Kidney (tissue), 14 donors: ENCODE results near the gene ZNF597. TPM values are rescaled to one million over a fixed set of nuclear protein-coding genes. Genes with fewer than 3 reads are reported as not detected.
A peak's percentile ranks its signal among the peaks of the same experiment; 100 is the strongest.

Source experiments
- DNase-seq, 5 donors: peaks; one replicate each; pipeline ENCODE4 v3.0.0-alpha.2; 2013 to 2020
- FAIRE-seq: peaks from 2 replicates; lab custom pipeline; 2012; peaks lifted over from hg19 to GRCh38; lab: Jason Lieb, UNC
- H3K27ac ChIP-seq, 2 donors: one replicate each; pipeline ENCODE4 v1.7.0; 2013; ENCODE audit warnings: low read depth in 2 of 2, low read length in 2 of 2, inconsistent platforms in 1 of 2
- H3K27me3 ChIP-seq: one replicate; pipeline ENCODE4 v1.7.1; 2013; ENCODE audit warnings: low read length, inconsistent platforms; ENCODE audit not compliant: control insufficient read depth, insufficient read depth
- H3K36me3 ChIP-seq, 3 donors: one replicate each; pipeline versions ENCODE4 v1.7.0 to v1.7.1; 2013; ENCODE audit warnings: low read length in 3 of 3, control low read depth in 1 of 3, inconsistent platforms in 1 of 3; ENCODE audit not compliant: insufficient read depth in 3 of 3, control insufficient read depth in 2 of 3
- H3K4me1 ChIP-seq, 3 donors: one replicate each; pipeline versions ENCODE4 v1.7.0 to v1.7.1; 2013; ENCODE audit warnings: low read length in 3 of 3, inconsistent platforms in 1 of 3, low read depth in 1 of 3; ENCODE audit not compliant: control insufficient read depth in 2 of 3, insufficient read depth in 2 of 3
- H3K4me3 ChIP-seq, 3 donors: one replicate each; pipeline versions ENCODE4 v1.7.0 to v1.8.1; 2013; ENCODE audit warnings: low read length in 3 of 3, control low read depth in 1 of 3, inconsistent platforms in 1 of 3
- H3K9ac ChIP-seq, 3 donors: one replicate each; pipeline versions ENCODE4 v1.7.0 to v1.7.1; 2013; ENCODE audit warnings: low read length in 3 of 3, control low read depth in 1 of 3, inconsistent platforms in 1 of 3
- H3K9me3 ChIP-seq, 3 donors: one replicate each; pipeline versions ENCODE4 v1.7.0 to v1.7.1; 2013; ENCODE audit warnings: low read length in 3 of 3, control low read depth in 1 of 3, inconsistent platforms in 1 of 3; ENCODE audit not compliant: control insufficient read depth in 2 of 3, insufficient read depth in 1 of 3
- intact Hi-C: fragments of 100-400 bp; cut with DNase I; formaldehyde crosslinking; loops from one replicate; pipeline ENCODE4 v1.11.1; 2022
- polyA plus RNA-seq: library from polyadenylated mRNA; stranded (reverse); fragments of 350-450 nt; fragmentation: Illumina TruSeq; extraction: RNeasy Lipid Tissue Mini Kit (QIAGEN cat#74804); gene quantifications from one replicate; pipeline ENCODE4 v1.2.3, GENCODE V29; 2014; ENCODE audit warnings: low read depth, low replicate concordance; ENCODE audit not compliant: insufficient read depth
- total RNA-seq: library from RNA; stranded (reverse); fragmentation: NEBNext Ultra II Directional; extraction: Animal tissue kit (Norgen Biotek cat#: 25700); gene quantifications from one replicate; pipeline ENCODE4 v1.2.1, GENCODE V29; 2021
- TF ChIP-seq, protein P1 (sequence below): IDR thresholded peaks from 3 replicates; pipeline ENCODE4 v1.5.1; 2012; ENCODE audit warnings: mild to moderate bottlenecking, moderate library complexity, borderline replicate concordance; ENCODE audit not compliant: insufficient read depth; ENCODE audit errors: extremely low read depth
- donor health status: control.
- donor health status: control.
- donor health status: control.
- donor health status: control.
- donor health status: control.
- donor health status: DM: yes; HTN: yes; CAD: no.
- donor health status: Normal renal cell carcinoma (clear cell type).

ZNF597 gene
- total and polyA plus RNA-seq, 2 donors from 2014 or later: 0.99 to 3.4 TPM

GRCh38 chr16:3465911-3466584, 22.7 kb upstream of the ZNF597 start:
- H3K9ac ChIP-seq: no peak overlapping the region
- no peaks in the 10 kb centered on the region for H3K27me3 ChIP-seq
- peaks cover 0 to 54% (median 12%) of the 10 kb centered on the region in 3 donors for H3K4me1 ChIP-seq
- intact Hi-C loops: no loop called here
- H3K27ac ChIP-seq: no peak overlapping the region
- H3K36me3 ChIP-seq: peaks cover 2 to 16% (median 9%) of the 10 kb centered on the region in 3 donors
- FAIRE-seq (no peak), DNase-seq (peak in 1 of 5 donors; percentile 49)
- TF ChIP-seq, protein P1, sequence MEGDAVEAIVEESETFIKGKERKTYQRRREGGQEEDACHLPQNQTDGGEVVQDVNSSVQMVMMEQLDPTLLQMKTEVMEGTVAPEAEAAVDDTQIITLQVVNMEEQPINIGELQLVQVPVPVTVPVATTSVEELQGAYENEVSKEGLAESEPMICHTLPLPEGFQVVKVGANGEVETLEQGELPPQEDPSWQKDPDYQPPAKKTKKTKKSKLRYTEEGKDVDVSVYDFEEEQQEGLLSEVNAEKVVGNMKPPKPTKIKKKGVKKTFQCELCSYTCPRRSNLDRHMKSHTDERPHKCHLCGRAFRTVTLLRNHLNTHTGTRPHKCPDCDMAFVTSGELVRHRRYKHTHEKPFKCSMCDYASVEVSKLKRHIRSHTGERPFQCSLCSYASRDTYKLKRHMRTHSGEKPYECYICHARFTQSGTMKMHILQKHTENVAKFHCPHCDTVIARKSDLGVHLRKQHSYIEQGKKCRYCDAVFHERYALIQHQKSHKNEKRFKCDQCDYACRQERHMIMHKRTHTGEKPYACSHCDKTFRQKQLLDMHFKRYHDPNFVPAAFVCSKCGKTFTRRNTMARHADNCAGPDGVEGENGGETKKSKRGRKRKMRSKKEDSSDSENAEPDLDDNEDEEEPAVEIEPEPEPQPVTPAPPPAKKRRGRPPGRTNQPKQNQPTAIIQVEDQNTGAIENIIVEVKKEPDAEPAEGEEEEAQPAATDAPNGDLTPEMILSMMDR: no peak
- H3K9me3 ChIP-seq: no peaks in the 10 kb centered on the region
- no peak overlapping the region for H3K4me3 ChIP-seq

GRCh38 chr16:3465301-3465700, 22.0 kb upstream of the ZNF597 start:
- FAIRE-seq (no peak), DNase-seq (peak in 1 of 5 donors; percentile 43)
- no peak overlapping the region for H3K9ac ChIP-seq
- H3K27me3 ChIP-seq: no peaks in the 10 kb centered on the region
- H3K9me3 ChIP-seq: no peaks in the 10 kb centered on the region
- no peak overlapping the region for H3K27ac ChIP-seq
- no peak overlapping the region for H3K4me3 ChIP-seq
- peaks cover 0 to 56% (median 18%) of the 10 kb centered on the region in 3 donors for H3K4me1 ChIP-seq
- TF ChIP-seq, protein P1: no peak
- peaks cover 2 to 16% (median 9%) of the 10 kb centered on the region in 3 donors for H3K36me3 ChIP-seq
- intact Hi-C loops: no loop called here

DNA sequence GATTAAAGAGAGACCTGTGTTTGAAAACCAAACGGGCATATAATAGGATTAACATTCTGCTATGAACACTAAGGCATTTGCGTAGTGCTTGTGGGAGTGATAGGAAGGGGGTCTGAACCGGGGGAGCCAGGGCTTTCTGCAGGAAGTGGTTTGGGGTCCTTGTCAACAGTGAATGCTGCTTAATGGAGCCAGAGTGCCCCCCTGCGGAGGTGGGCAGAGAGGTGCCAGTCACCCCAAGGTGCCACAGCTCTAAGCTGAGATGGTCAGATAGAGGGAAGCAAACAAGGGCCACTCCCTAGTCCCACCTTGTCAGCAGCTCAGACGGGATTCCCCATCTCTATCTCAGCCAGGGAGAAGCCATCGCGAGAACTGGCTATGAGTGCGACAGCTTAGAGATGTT, 17.8 kb upstream of the ZNF597 start:
- TF ChIP-seq, protein P1: no peak
- Histone ChIP-seq H3K36me3 (peaks cover 0 to 8% (median 1%) of the 10 kb centered on the region in 3 donors), H3K27ac (peak overlapping the region in 1 of 2 donors; percentile 28), H3K9me3 (no peaks in the 10 kb centered on the region), H3K4me3 (peak overlapping the region in 1 of 3 donors; percentile 90), H3K4me1 (peaks cover 7 to 46% (median 31%) of the 10 kb centered on the region in 3 donors), H3K27me3 (no peaks in the 10 kb centered on the region), H3K9ac (no peak overlapping the region)
- peak in 1 of 5 donors; percentile 49 for DNase-seq
- intact Hi-C loops: no loop called here
- FAIRE-seq: no peak
